Neural crest cell (in vitro differentiated cells): ENCODE results near the gene GCKR. TPM values are rescaled to one million over a fixed set of nuclear protein-coding genes. Genes with fewer than 3 reads are reported as not detected.

Experiments used
- DNase-seq: peaks from one replicate; pipeline ENCODE4 v3.0.0; 2021; ENCODE audit warnings: low read depth, mixed read lengths, low spot score
- H3K27ac Mint-ChIP-seq: one replicate; pipeline ENCODE4 v1.8.0; 2021; ENCODE audit warnings: mild to moderate bottlenecking, mixed read lengths; ENCODE audit not compliant: unreplicated experiment
- H3K27me3 Mint-ChIP-seq: 2 replicates; pipeline ENCODE4 v1.8.0; 2021; ENCODE audit warnings: low read depth, mild to moderate bottlenecking, mixed read lengths
- H3K36me3 Mint-ChIP-seq: 2 replicates; pipeline ENCODE4 v1.8.0; 2021; ENCODE audit warnings: low read depth, mild to moderate bottlenecking, mixed read lengths
- H3K4me1 Mint-ChIP-seq: 2 replicates; pipeline ENCODE4 v1.8.0; 2021; ENCODE audit warnings: mixed read lengths
- H3K4me3 Mint-ChIP-seq: one replicate; pipeline ENCODE4 v1.8.0; 2021; ENCODE audit warnings: mild to moderate bottlenecking, mixed read lengths
- H3K9me3 Mint-ChIP-seq: 2 replicates; pipeline ENCODE4 v1.8.0; 2021; ENCODE audit warnings: mixed read lengths
- CTCF ChIP-seq: fragments of 200-600 bp; sonication (generic); conservative IDR thresholded peaks from 2 replicates; pipeline ENCODE4 v1.5.0; 2021; ENCODE audit warnings: antibody characterized with exemption, mild to moderate bottlenecking
- total RNA-seq: library from RNA; stranded (reverse); gene quantifications from 2 replicates; pipeline ENCODE4 v1.2.1, GENCODE V29; 2021

The GCKR gene
- total RNA-seq, 1 donor from 2014 or later, result 0.42 TPM

- Mint-ChIP-seq H3K4me3 (no peak overlapping the region), H3K27me3 (peaks cover 23% of the 10 kb centered on the region), H3K4me1 (no peaks in the 10 kb centered on the region)
Observed at GRCh38 chr2:27572998-27573429, 76.4 kb downstream of the GCKR start.

More at GRCh38 chr2:27572998-27573429, 76.4 kb downstream of the GCKR start:
- peaks cover 13% of the 10 kb centered on the region for H3K36me3 Mint-ChIP-seq
- TF ChIP-seq CTCF, result no peak
- no peak overlapping the region for H3K27ac Mint-ChIP-seq
- peaks cover 19% of the 10 kb centered on the region for H3K9me3 Mint-ChIP-seq
- DNase-seq, result no peak

Other genes with a start within 250 kb of the GCKR start
- 0.48 and 0.93 TPM in 2 replicates for gene SLC30A3, start 233.8 kb upstream of the GCKR start, total RNA-seq
- gene DNAJC5G, start 221.4 kb upstream of the GCKR start, total RNA-seq, result not detected in 2 replicates
- gene TRIM54, start 214.4 kb upstream of the GCKR start, total RNA-seq, result not detected in 2 replicates
- gene UCN, start 188.4 kb upstream of the GCKR start, total RNA-seq, result 1.6 and 1.9 TPM in 2 replicates
- 84.5 and 90.7 TPM in 2 replicates for gene MPV17, start 173.7 kb upstream of the GCKR start, total RNA-seq
- gene GTF3C2, start 140.1 kb upstream of the GCKR start, total RNA-seq, result 109 and 114 TPM in 2 replicates
- gene EIF2B4, start 126.5 kb upstream of the GCKR start, total RNA-seq, result 72.5 TPM in 2 replicates
- gene SNX17, start 126.2 kb upstream of the GCKR start, total RNA-seq, result 104 and 109 TPM in 2 replicates
- gene ZNF513, start 116.1 kb upstream of the GCKR start, total RNA-seq, result 26.5 and 27.9 TPM in 2 replicates
- gene PPM1G, start 87.2 kb upstream of the GCKR start, total RNA-seq, result 157 and 163 TPM in 2 replicates
- gene NRBP1, start 68.2 kb upstream of the GCKR start, total RNA-seq, result 107 TPM in 2 replicates
- 5.5 and 6.9 TPM in 2 replicates for gene KRTCAP3, start 54.5 kb upstream of the GCKR start, total RNA-seq
- gene IFT172, start 7.1 kb upstream of the GCKR start, total RNA-seq, result 37.0 and 38.4 TPM in 2 replicates
- gene FNDC4, start 1.6 kb upstream of the GCKR start, total RNA-seq, result 14.2 and 17.4 TPM in 2 replicates
- 58.2 and 63.3 TPM in 2 replicates for gene ZNF512, start 86.2 kb downstream of the GCKR start, total RNA-seq
- 5.8 and 6.0 TPM in 2 replicates for gene CCDC121, start 132.2 kb downstream of the GCKR start, total RNA-seq
- 46.1 and 48.3 TPM in 2 replicates for gene GPN1, start 132.2 kb downstream of the GCKR start, total RNA-seq
- gene SUPT7L, start 166.8 kb downstream of the GCKR start, total RNA-seq, result 32.4 and 33.8 TPM in 2 replicates
- gene SLC4A1AP, start 167.1 kb downstream of the GCKR start, total RNA-seq, result 19.0 and 19.1 TPM in 2 replicates